ENCODE results near the gene RABAC1.
A peak's percentile ranks its signal among the peaks of the same experiment; 100 is the strongest.

Gene RABAC1

DNA sequence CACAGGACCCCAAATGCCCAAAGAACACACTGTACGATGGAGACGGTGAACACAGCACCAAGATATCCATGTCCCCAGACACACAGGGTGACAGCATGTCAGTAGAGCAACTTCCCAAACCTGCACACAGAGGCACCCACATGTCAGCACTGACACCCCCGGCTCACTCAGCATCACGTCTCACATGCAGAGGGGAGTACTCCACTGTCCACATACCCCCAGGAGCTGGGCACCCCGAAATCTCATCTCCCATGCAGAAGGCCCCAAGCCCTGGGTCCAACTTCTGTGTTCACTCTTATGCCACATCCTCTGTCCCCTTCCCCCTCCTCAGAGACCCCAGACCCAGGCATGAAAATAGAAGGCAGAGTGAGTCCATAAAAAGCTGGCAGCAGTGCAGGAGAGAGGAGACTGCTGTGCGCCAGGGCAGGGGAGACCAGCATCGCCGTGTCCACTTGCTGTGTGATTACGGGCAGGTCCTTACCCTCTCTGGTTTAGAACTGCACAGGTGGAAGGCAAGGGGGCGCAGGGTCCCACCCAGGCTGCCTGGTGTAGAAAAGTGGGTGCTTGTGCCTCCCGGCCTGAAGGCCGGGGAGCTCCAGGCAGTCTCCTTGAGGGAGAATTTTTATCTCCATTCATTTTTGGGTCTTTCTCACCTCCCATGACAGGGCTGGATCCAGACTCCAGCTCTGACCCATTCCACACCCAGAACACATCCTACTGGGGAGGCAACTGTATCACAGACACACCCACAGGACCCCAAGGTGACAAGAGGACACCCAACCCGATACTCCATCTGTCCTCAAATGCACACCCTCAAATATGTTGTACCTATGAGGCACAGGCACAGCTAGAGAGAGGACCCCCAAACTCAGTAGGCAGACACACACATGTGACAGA is 47.9 kb downstream of the RABAC1 start:
- no peak overlapping the region for H3K4me3 ChIP-seq (replicated peaks; ENCODE audit: insufficient read depth, low read length)
- DNase-seq (ENCODE audit: low read depth in 1 of 2, low spot score in 1 of 2) = peak in 1 of 2 experiments; percentile 11
- TF ChIP-seq, protein P1, sequence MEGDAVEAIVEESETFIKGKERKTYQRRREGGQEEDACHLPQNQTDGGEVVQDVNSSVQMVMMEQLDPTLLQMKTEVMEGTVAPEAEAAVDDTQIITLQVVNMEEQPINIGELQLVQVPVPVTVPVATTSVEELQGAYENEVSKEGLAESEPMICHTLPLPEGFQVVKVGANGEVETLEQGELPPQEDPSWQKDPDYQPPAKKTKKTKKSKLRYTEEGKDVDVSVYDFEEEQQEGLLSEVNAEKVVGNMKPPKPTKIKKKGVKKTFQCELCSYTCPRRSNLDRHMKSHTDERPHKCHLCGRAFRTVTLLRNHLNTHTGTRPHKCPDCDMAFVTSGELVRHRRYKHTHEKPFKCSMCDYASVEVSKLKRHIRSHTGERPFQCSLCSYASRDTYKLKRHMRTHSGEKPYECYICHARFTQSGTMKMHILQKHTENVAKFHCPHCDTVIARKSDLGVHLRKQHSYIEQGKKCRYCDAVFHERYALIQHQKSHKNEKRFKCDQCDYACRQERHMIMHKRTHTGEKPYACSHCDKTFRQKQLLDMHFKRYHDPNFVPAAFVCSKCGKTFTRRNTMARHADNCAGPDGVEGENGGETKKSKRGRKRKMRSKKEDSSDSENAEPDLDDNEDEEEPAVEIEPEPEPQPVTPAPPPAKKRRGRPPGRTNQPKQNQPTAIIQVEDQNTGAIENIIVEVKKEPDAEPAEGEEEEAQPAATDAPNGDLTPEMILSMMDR (IDR thresholded peaks at IDR 0.05; ENCODE audit: insufficient read depth, low read length) = no peak
- TF ChIP-seq POLR2AphosphoS5 (IDR thresholded peaks at IDR 0.05; ENCODE audit: low read depth) = peak; percentile 40
- no peak overlapping the region for H3K27ac ChIP-seq (replicated peaks)
- H3K27me3 ChIP-seq (ENCODE audit: insufficient read depth, poor library complexity, severe bottlenecking) = peaks cover 41% of the 10 kb centered on the region

DNA sequence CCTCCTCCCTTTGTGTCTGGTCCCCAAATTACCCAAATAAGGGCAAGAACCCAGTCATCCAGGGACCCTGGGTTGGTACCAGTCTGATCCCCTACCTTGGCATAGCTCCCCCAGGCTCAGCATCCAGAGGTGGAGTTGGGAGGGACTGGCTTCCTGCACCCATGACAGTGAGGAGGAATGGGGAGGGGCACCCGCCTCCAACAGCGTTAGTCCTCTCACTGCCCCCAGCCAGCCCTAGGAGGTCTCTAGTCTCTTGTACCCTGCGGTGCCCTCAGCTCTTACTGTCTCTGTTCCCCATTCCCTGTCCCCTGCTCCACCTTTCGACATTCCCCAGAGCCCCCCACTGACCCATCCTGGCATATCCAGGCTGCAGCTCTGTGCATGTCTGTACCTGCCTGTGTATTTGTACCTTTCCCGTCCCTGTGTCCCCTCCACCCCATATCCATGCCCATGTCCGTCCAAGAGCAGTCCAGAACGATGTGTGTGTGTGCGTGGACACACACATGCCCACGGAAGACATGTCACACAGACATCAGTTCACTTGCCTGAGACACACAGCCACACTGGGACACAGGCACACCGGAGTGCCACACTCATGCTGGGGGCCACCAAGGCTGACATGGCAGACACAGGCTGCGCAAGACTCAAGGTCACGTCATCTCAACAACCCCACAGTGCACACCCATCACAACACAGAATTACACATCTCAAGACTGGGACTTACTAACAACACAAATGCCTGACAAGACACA is 48.7 kb downstream of the RABAC1 start:
- no peak for DNase-seq (ENCODE audit: low read depth in 1 of 2, low spot score in 1 of 2)
- Histone ChIP-seq H3K4me3 (replicated peaks; ENCODE audit: insufficient read depth, low read length) (no peak overlapping the region), H3K27ac (replicated peaks) (no peak overlapping the region), H3K27me3 (ENCODE audit: insufficient read depth, poor library complexity, severe bottlenecking) (peaks cover 33% of the 10 kb centered on the region)
- TF ChIP-seq, protein P1 (IDR thresholded peaks at IDR 0.05; ENCODE audit: insufficient read depth, low read length) = no peak
- no peak for TF ChIP-seq GABPA (IDR thresholded peaks at IDR 0.05; ENCODE audit: low read depth)
- no peak for TF ChIP-seq SPI1 (IDR thresholded peaks at IDR 0.05; ENCODE audit: borderline replicate concordance, low read depth)
- TF ChIP-seq POLR2AphosphoS5 (IDR thresholded peaks at IDR 0.05; ENCODE audit: low read depth) = peak; percentile 42; the same call in 1 of the 2 replicates

DNA sequence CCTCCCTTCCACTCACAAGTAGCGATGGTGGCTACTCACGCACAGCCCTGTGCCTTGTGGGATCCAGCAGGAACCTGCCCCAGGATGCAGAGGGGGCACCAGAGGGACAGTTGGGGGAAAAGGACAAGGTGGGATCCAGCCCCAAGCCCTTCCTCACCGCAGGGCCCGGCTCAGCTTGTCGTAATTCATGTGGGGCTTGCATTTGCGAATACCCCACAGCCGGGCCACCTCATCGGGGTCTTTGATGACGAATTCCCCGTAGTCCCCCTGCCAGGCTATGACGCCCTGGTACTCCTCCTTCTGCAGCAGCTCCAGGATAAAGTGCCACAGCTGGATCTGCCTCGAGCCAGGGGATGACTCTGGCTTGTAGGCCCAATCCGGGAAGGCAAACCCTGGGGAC is 49.4 kb downstream of the RABAC1 start:
- no peak overlapping the region for H3K27ac ChIP-seq (replicated peaks)

More for the DNA sequence above, 49.4 kb downstream of the RABAC1 start:
- TF ChIP-seq GABPA (IDR thresholded peaks at IDR 0.05; ENCODE audit: low read depth) (no peak), SPI1 (IDR thresholded peaks at IDR 0.05; ENCODE audit: borderline replicate concordance, low read depth) (no peak), POLR2AphosphoS5 (IDR thresholded peaks at IDR 0.05; ENCODE audit: low read depth) (no peak; the same call in 1 of the 2 replicates)
- TF ChIP-seq, protein P2, sequence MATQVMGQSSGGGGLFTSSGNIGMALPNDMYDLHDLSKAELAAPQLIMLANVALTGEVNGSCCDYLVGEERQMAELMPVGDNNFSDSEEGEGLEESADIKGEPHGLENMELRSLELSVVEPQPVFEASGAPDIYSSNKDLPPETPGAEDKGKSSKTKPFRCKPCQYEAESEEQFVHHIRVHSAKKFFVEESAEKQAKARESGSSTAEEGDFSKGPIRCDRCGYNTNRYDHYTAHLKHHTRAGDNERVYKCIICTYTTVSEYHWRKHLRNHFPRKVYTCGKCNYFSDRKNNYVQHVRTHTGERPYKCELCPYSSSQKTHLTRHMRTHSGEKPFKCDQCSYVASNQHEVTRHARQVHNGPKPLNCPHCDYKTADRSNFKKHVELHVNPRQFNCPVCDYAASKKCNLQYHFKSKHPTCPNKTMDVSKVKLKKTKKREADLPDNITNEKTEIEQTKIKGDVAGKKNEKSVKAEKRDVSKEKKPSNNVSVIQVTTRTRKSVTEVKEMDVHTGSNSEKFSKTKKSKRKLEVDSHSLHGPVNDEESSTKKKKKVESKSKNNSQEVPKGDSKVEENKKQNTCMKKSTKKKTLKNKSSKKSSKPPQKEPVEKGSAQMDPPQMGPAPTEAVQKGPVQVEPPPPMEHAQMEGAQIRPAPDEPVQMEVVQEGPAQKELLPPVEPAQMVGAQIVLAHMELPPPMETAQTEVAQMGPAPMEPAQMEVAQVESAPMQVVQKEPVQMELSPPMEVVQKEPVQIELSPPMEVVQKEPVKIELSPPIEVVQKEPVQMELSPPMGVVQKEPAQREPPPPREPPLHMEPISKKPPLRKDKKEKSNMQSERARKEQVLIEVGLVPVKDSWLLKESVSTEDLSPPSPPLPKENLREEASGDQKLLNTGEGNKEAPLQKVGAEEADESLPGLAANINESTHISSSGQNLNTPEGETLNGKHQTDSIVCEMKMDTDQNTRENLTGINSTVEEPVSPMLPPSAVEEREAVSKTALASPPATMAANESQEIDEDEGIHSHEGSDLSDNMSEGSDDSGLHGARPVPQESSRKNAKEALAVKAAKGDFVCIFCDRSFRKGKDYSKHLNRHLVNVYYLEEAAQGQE (IDR thresholded peaks at IDR 0.05; ENCODE audit: insufficient replicate concordance, low read depth) = no peak
- TF ChIP-seq, protein P1 (IDR thresholded peaks at IDR 0.05; ENCODE audit: insufficient read depth, low read length) = no peak
- Histone ChIP-seq H3K4me3 (replicated peaks; ENCODE audit: insufficient read depth, low read length) (no peak overlapping the region), H3K27me3 (ENCODE audit: insufficient read depth, poor library complexity, severe bottlenecking) (peaks cover 29% of the 10 kb centered on the region)
- DNase-seq (ENCODE audit: low read depth in 1 of 2, low spot score in 1 of 2) = no peak

Data from HL-60 (cell line).